Lung (tissue), 12 donors: ENCODE data around the gene CTSC. TPM values are rescaled to one million over a fixed set of nuclear protein-coding genes. Genes with fewer than 3 reads are reported as not detected.

ENCODE experiments used
- ATAC-seq: fragments of 200-7000 bp; cut with Tn5 transposase; one replicate; pipeline ENCODE4 v1.9.1; 2020; ENCODE audit warnings: moderate number of reproducible peaks; ENCODE audit not compliant: insufficient read depth, low FRiP score
- DNase-seq, 3 donors: peaks; one replicate each; pipeline ENCODE4 v3.0.0-alpha.2; 2013 to 2017
- H3K27ac ChIP-seq, 2 donors: one replicate each; pipeline ENCODE4 v1.5.1; 2013; ENCODE audit warnings: mild to moderate bottlenecking in 2 of 2, moderate library complexity in 2 of 2, control low read depth in 1 of 2, inconsistent platforms in 1 of 2, low read depth in 1 of 2, low read length in 1 of 2
- H3K27me3 ChIP-seq, 3 donors: one replicate each; pipeline ENCODE4 v1.5.1; 2013; ENCODE audit warnings: low read length in 2 of 3; ENCODE audit not compliant: control insufficient read depth in 3 of 3, insufficient read depth in 3 of 3
- H3K36me3 ChIP-seq, 4 donors: one replicate each; pipeline ENCODE4 v1.5.1; 2013; ENCODE audit warnings: low read length in 4 of 4, mild to moderate bottlenecking in 1 of 4, moderate library complexity in 1 of 4; ENCODE audit not compliant: control insufficient read depth in 4 of 4, insufficient read depth in 4 of 4
- H3K4me1 ChIP-seq, 5 donors: one replicate each; pipeline ENCODE4 v1.5.1; 2013; ENCODE audit warnings: low read length in 5 of 5, mild to moderate bottlenecking in 2 of 5, moderate library complexity in 1 of 5; ENCODE audit not compliant: control insufficient read depth in 5 of 5, insufficient read depth in 5 of 5
- H3K4me3 ChIP-seq: one replicate; pipeline ENCODE4 v1.5.1; 2013; ENCODE audit warnings: mild to moderate bottlenecking, control low read depth, moderate library complexity
- H3K9ac ChIP-seq, 2 donors: one replicate each; pipeline ENCODE4 v1.5.1; 2013; ENCODE audit warnings: low read length in 2 of 2, control low read depth in 1 of 2; ENCODE audit not compliant: insufficient read depth in 1 of 2
- H3K9me3 ChIP-seq, 4 donors: one replicate each; pipeline ENCODE4 v1.5.1; 2013; ENCODE audit warnings: low read length in 3 of 4, mild to moderate bottlenecking in 1 of 4, moderate library complexity in 1 of 4; ENCODE audit not compliant: control insufficient read depth in 4 of 4, insufficient read depth in 3 of 4
- WGBS, 2 donors: extraction: QIAGEN DNeasy Blood & Tissue Kit; methylation state at CpG; one replicate each; pipeline ENCODE4 v1.1.7; 2013; 5-methylcytosine and 5-hydroxymethylcytosine counted together
- polyA plus RNA-seq, 2 donors: library from polyadenylated mRNA; stranded (reverse); fragments of 200-250 nt; gene quantifications; one replicate each; pipeline ENCODE4 v1.2.1, GENCODE V29; 2013
- total RNA-seq, 2 donors: library from RNA; depleted of rRNA in 1 of 2; stranded (reverse); fragments of >200 nt in 1 of 2; gene quantifications; one replicate each; pipeline ENCODE4 v1.2.1, GENCODE V29; 2014 to 2021
- TF ChIP-seq, protein P1 (sequence below): IDR thresholded peaks from 2 replicates; pipeline ENCODE4 v1.5.1; 2012; ENCODE audit warnings: mild to moderate bottlenecking; ENCODE audit errors: control extremely low read depth, extremely low read depth
- donor health status: control.
- donor health status: control.
- donor health status: Bipolar disorder and iron deficiency.
- donor health status: healthy.
- donor health status: DM: yes; HTN: yes; CAD: no.

The CTSC gene
- total and polyA plus RNA-seq, 4 donors = 87.1 to 363 (median 221) TPM

DNA sequence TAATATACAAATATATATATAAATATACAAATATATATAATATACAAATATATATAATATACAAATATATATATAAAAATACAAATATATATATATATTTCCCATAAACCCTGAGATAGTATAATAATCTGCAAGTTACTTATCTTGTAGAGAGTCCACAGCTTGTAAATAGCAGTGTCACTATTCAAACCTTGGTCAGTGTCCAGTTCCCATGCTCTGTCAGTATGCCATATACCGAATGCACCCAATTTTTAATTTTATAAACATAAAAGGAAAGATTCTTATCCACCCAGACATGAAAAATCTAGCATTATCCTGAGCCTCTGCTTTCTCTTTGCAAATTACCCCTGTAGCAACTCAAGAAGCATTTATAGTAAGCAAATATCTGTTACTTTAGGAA is 21.6 kb upstream of the CTSC start:
- peaks cover 0 to 41% (median 4%) of the 10 kb centered on the region in 5 donors for H3K4me1 ChIP-seq
- no peaks in the 10 kb centered on the region for H3K36me3 ChIP-seq
- no peaks in the 10 kb centered on the region for H3K27me3 ChIP-seq
- no peak overlapping the region for H3K27ac ChIP-seq
- DNase-seq (peak; percentile 52 to 85 (median 69)), ATAC-seq (no peak)
- no peak overlapping the region for H3K9ac ChIP-seq
- TF ChIP-seq, protein P1, sequence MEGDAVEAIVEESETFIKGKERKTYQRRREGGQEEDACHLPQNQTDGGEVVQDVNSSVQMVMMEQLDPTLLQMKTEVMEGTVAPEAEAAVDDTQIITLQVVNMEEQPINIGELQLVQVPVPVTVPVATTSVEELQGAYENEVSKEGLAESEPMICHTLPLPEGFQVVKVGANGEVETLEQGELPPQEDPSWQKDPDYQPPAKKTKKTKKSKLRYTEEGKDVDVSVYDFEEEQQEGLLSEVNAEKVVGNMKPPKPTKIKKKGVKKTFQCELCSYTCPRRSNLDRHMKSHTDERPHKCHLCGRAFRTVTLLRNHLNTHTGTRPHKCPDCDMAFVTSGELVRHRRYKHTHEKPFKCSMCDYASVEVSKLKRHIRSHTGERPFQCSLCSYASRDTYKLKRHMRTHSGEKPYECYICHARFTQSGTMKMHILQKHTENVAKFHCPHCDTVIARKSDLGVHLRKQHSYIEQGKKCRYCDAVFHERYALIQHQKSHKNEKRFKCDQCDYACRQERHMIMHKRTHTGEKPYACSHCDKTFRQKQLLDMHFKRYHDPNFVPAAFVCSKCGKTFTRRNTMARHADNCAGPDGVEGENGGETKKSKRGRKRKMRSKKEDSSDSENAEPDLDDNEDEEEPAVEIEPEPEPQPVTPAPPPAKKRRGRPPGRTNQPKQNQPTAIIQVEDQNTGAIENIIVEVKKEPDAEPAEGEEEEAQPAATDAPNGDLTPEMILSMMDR = no peak
- H3K9me3 ChIP-seq = no peaks in the 10 kb centered on the region
- 82 to 85% methylated on average over 1 of the region's 1 CpG for WGBS, 2 donors
- H3K4me3 ChIP-seq = no peak overlapping the region

DNA sequence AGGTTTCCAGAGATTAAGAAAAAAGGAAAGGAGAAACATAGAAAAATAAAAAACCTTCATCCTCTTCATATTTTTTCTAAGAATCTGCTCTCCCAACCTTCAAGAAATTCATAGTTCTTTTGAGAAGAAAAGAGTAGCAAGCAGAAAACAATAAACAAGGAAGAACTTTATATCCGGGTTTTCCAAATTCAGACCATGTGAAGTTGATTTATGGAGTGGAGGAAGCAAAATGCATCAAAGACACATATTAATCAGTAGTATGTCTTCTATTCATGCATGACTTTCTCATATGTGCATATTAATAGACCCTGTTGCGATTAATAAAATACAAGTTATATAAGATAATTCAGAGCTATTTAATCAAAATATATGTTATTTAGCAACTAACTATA is 20.5 kb upstream of the CTSC start:
- WGBS, 2 donors = 64 to 77% methylated on average over 2 of the region's 2 CpGs
- H3K27ac ChIP-seq = no peak overlapping the region
- H3K36me3 ChIP-seq = no peaks in the 10 kb centered on the region
- TF ChIP-seq, protein P1 = no peak
- no peaks in the 10 kb centered on the region for H3K9me3 ChIP-seq
- H3K4me1 ChIP-seq = peaks cover 0 to 41% (median 5%) of the 10 kb centered on the region in 5 donors
- DNase-seq = no peak
- H3K27me3 ChIP-seq = no peaks in the 10 kb centered on the region
- no peak overlapping the region for H3K4me3 ChIP-seq
- H3K9ac ChIP-seq = no peak overlapping the region
- ATAC-seq = no peak

DNA sequence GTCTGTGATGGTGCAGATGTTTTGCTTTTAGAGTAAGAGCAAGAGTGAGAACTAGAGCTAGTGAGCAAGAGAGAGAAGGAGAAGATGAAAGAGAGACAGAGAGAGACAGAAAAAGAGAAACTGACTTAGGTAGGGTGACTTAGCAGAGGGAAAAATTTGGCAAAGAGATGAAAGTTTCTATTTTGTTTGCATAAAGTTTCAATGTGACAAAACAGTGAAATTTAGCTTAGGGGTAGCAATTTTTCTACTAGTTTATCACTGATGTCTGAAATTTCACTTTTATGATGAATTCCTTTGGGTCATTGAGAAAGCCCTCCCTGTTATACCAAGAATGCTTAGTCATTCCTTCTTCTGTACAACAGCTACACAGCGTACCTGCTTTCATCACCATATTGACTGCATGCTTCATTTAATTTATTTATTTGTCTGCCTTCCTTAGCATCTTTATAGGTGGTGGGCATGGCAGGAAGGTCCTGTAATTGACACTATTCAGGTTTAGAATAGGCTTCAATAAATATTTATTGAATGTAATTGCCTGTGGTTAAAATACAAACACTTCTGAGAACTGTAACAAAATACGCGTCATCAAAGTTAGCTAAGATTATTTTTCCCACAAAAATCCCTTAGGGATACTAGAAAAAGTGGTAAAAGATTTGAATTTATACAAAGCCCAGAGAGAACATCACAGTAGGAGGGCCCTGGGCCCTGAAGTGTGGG is 19.9 kb upstream of the CTSC start:
- Histone ChIP-seq H3K4me3 (no peak overlapping the region), H3K9me3 (no peaks in the 10 kb centered on the region), H3K27me3 (no peaks in the 10 kb centered on the region), H3K27ac (no peak overlapping the region), H3K36me3 (no peaks in the 10 kb centered on the region), H3K4me1 (peaks cover 0 to 38% (median 6%) of the 10 kb centered on the region in 5 donors), H3K9ac (no peak overlapping the region)
- WGBS, 2 donors = 43 to 51% methylated on average over 3 of the region's 3 CpGs
- TF ChIP-seq, protein P1 = no peak
- ATAC-seq (peak; percentile 27), DNase-seq (no peak)
